SH-SY5Y (cell line): ENCODE results near the gene ENDOU.

Experiments used
- GATA2 ChIP-seq: IDR thresholded peaks from 2 replicates; pipeline ENCODE4 v1.6.1; 2011; ENCODE audit warnings: mild to moderate bottlenecking, low read depth, low read length
- GATA3 ChIP-seq: IDR thresholded peaks from 2 replicates; pipeline ENCODE4 v1.6.1; 2011; ENCODE audit warnings: low read depth, mild to moderate bottlenecking, low read length, moderate library complexity

GRCh38 chr12:47774663-47775062 lies 49.4 kb upstream of the ENDOU start:
- TF ChIP-seq GATA3 (no peak), GATA2 (no peak)
